ENCODE results near the gene CLUH.

GRCh38 chr17:2691069-2691871 is 20.3 kb downstream of the CLUH start:
- no peak for TF ChIP-seq CTCF (IDR thresholded peaks at IDR 0.05)
- TF ChIP-seq POLR2A (IDR thresholded peaks at IDR 0.05), result no peak
- no peak for TF ChIP-seq EP300 (IDR thresholded peaks at IDR 0.05)
